ACC112 (cell line): Measurements from ENCODE around the gene MAST2.

Experiments used
- H2AFZ ChIP-seq: fragments of 200-600 bp; sonication (generic); one replicate; pipeline ENCODE4 v1.6.0; 2017; ENCODE audit warnings: antibody characterized with exemption, low read length; ENCODE audit not compliant: unreplicated experiment
- H3K27ac ChIP-seq: fragments of 200-600 bp; sonication (generic); 2 replicates; pipeline ENCODE4 v1.5.1; 2014; ENCODE audit warnings: low read depth, mild to moderate bottlenecking, antibody characterized with exemption, low read length, moderate library complexity
- H3K27me3 ChIP-seq: fragments of 200-600 bp; sonication (generic); 2 replicates; pipeline ENCODE4 v1.6.1; 2014; ENCODE audit warnings: mild to moderate bottlenecking, antibody characterized with exemption, low read length, moderate library complexity, mixed read lengths; ENCODE audit not compliant: insufficient read depth
- H3K36me3 ChIP-seq: fragments of 200-600 bp; sonication (generic); 2 replicates; pipeline ENCODE4 v1.6.1; 2016; ENCODE audit warnings: mild to moderate bottlenecking, antibody characterized with exemption, low read length, moderate library complexity, mixed read lengths; ENCODE audit not compliant: insufficient read depth
- H3K4me1 ChIP-seq: fragments of 200-600 bp; sonication (generic); one replicate; pipeline ENCODE4 v1.6.1; 2016; ENCODE audit warnings: low read length, mixed read lengths; ENCODE audit not compliant: insufficient read depth, unreplicated experiment, control insufficient read depth
- H3K4me3 ChIP-seq: fragments of 200-600 bp; sonication (generic); 2 replicates; pipeline ENCODE4 v1.5.1; 2014; ENCODE audit warnings: mild to moderate bottlenecking, low read depth, low read length
- H3K79me2 ChIP-seq: fragments of 200-600 bp; sonication (generic); one replicate; pipeline ENCODE4 v1.6.0; 2016; ENCODE audit warnings: low read length; ENCODE audit not compliant: control insufficient read depth, unreplicated experiment, insufficient read depth

MAST2 gene

GRCh38 chr1:45999507-45999906, 196.1 kb downstream of the MAST2 start:
- H3K27ac ChIP-seq: no peak overlapping the region
- H2AFZ ChIP-seq: no peak overlapping the region
- no peaks in the 10 kb centered on the region for H3K27me3 ChIP-seq
- H3K36me3 ChIP-seq: 0 out of 2 replicates have a peak, but pooled peaks cover 3% of the 10 kb centered on the region
- no peaks in the 10 kb centered on the region for H3K79me2 ChIP-seq
- H3K4me1 ChIP-seq: no peaks in the 10 kb centered on the region
- no peak overlapping the region for H3K4me3 ChIP-seq

GRCh38 chr1:46001081-46001785, 197.8 kb downstream of the MAST2 start:
- H3K27me3 ChIP-seq: no peaks in the 10 kb centered on the region
- H3K36me3 ChIP-seq: 0 out of 2 replicates have a peak, but pooled peaks cover 3% of the 10 kb centered on the region
- H3K4me3 ChIP-seq: no peak overlapping the region
- no peak overlapping the region for H2AFZ ChIP-seq
- no peak overlapping the region for H3K27ac ChIP-seq
- H3K79me2 ChIP-seq: no peaks in the 10 kb centered on the region
- no peaks in the 10 kb centered on the region for H3K4me1 ChIP-seq

- H3K4me1 ChIP-seq: no peaks in the 10 kb centered on the region
- no peaks in the 10 kb centered on the region for H3K79me2 ChIP-seq
- H3K27me3 ChIP-seq: no peaks in the 10 kb centered on the region
- H3K27ac ChIP-seq: no peak overlapping the region
- 0 out of 2 replicates have a peak, but pooled peaks cover 3% of the 10 kb centered on the region for H3K36me3 ChIP-seq
- no peak overlapping the region for H2AFZ ChIP-seq
- H3K4me3 ChIP-seq: no peak overlapping the region
These were observed 199.2 kb downstream of the MAST2 start for GRCh38 chr1:46002551-46003150.

- H3K4me1 ChIP-seq: no peaks in the 10 kb centered on the region
- H3K79me2 ChIP-seq: no peaks in the 10 kb centered on the region
- H3K36me3 ChIP-seq: peaks cover 6% of the 10 kb centered on the region; the same call in 1 of the 2 replicates
- H3K27ac ChIP-seq: no peak overlapping the region
- H2AFZ ChIP-seq: no peak overlapping the region
- H3K4me3 ChIP-seq: no peak overlapping the region
- H3K27me3 ChIP-seq: no peaks in the 10 kb centered on the region
These were observed 199.9 kb downstream of the MAST2 start for GRCh38 chr1:46003315-46003714.

- Histone ChIP-seq H2AFZ (no peak overlapping the region), H3K36me3 (peaks cover 14% of the 10 kb centered on the region; the same call in 1 of the 2 replicates), H3K27ac (no peak overlapping the region), H3K4me1 (no peaks in the 10 kb centered on the region), H3K27me3 (no peaks in the 10 kb centered on the region), H3K79me2 (no peaks in the 10 kb centered on the region), H3K4me3 (no peak overlapping the region)
These were observed 201.1 kb downstream of the MAST2 start for GRCh38 chr1:46004492-46004891.

GRCh38 chr1:46005594-46005993, 202.2 kb downstream of the MAST2 start:
- no peaks in the 10 kb centered on the region for H3K4me1 ChIP-seq
- no peaks in the 10 kb centered on the region for H3K27me3 ChIP-seq
- H3K27ac ChIP-seq: no peak overlapping the region
- H3K79me2 ChIP-seq: no peaks in the 10 kb centered on the region
- H3K4me3 ChIP-seq: no peak overlapping the region
- H3K36me3 ChIP-seq: peaks cover 16% of the 10 kb centered on the region; the same call in 1 of the 2 replicates
- no peak overlapping the region for H2AFZ ChIP-seq

- Histone ChIP-seq H3K4me3 (no peak overlapping the region), H3K4me1 (no peaks in the 10 kb centered on the region), H3K36me3 (peaks cover 22% of the 10 kb centered on the region; the same call in 1 of the 2 replicates), H3K27me3 (no peaks in the 10 kb centered on the region), H2AFZ (no peak overlapping the region), H3K79me2 (no peaks in the 10 kb centered on the region), H3K27ac (no peak overlapping the region)
These were observed 205.2 kb downstream of the MAST2 start for GRCh38 chr1:46008585-46008984.

GRCh38 chr1:46010611-46011010, 207.2 kb downstream of the MAST2 start:
- Histone ChIP-seq H3K4me1 (no peaks in the 10 kb centered on the region), H3K4me3 (no peak overlapping the region), H3K36me3 (peaks cover 18% of the 10 kb centered on the region; the same call in 1 of the 2 replicates)

GRCh38 chr1:46011121-46011695, 207.8 kb downstream of the MAST2 start:
- no peak overlapping the region for H3K27ac ChIP-seq
- H3K36me3 ChIP-seq: peaks cover 18% of the 10 kb centered on the region; the same call in 1 of the 2 replicates
- no peak overlapping the region for H3K4me3 ChIP-seq

More at GRCh38 chr1:46010611-46011010, 207.2 kb downstream of the MAST2 start:
- no peaks in the 10 kb centered on the region for H3K27me3 ChIP-seq
- no peak overlapping the region for H3K27ac ChIP-seq
- H3K79me2 ChIP-seq: no peaks in the 10 kb centered on the region
- no peak overlapping the region for H2AFZ ChIP-seq

GRCh38 chr1:46012236-46012635, 208.8 kb downstream of the MAST2 start:
- Histone ChIP-seq H3K27ac (no peak overlapping the region), H3K79me2 (no peaks in the 10 kb centered on the region), H3K4me3 (no peak overlapping the region), H3K36me3 (peaks cover 18% of the 10 kb centered on the region; the same call in 1 of the 2 replicates), H3K27me3 (no peaks in the 10 kb centered on the region), H2AFZ (no peak overlapping the region), H3K4me1 (no peaks in the 10 kb centered on the region)

More at GRCh38 chr1:46011121-46011695, 207.8 kb downstream of the MAST2 start:
- no peak overlapping the region for H2AFZ ChIP-seq
- H3K4me1 ChIP-seq: no peaks in the 10 kb centered on the region
- H3K79me2 ChIP-seq: no peaks in the 10 kb centered on the region
- H3K27me3 ChIP-seq: no peaks in the 10 kb centered on the region
